GM18909 (cell line): ENCODE data around the gene PTGR1.
"Not testable (repeated sequence)": the region's sequence is repeated elsewhere in the genome, so short reads cannot be mapped to it uniquely, and the experiment has no call there.

Experiments used
- ATAC-seq: cut with Tn5 transposase; IDR thresholded peaks from one replicate; pipeline ENCODE4 v1.9.1; 2021; ENCODE audit warnings: mild to moderate bottlenecking; ENCODE audit not compliant: unreplicated experiment, poor library complexity

PTGR1 gene

GRCh38 chr9:111599092-111599954, at the start of gene PTGR1:
Gene PTGR1 (minus strand): TSS chr9:111599647. CDS start chr9:111597422, 2,225 bp downstream.
- ATAC-seq = peak; percentile 52

- no peak for ATAC-seq
Observed at GRCh38 chr9:111649016-111649415, 49.6 kb upstream of the PTGR1 start.

GRCh38 chr9:111648066-111648465, 48.6 kb upstream of the PTGR1 start:
- no peak for ATAC-seq

- ATAC-seq = no peak
Observed at GRCh38 chr9:111646417-111646816, 47.0 kb upstream of the PTGR1 start.

- ATAC-seq = no peak
Observed at GRCh38 chr9:111645806-111646205, 46.4 kb upstream of the PTGR1 start.

GRCh38 chr9:111644195-111644772, 44.8 kb upstream of the PTGR1 start:
- no peak for ATAC-seq

- no peak for ATAC-seq
Observed at GRCh38 chr9:111637421-111637950, 38.0 kb upstream of the PTGR1 start.

GRCh38 chr9:111634860-111635259, 35.4 kb upstream of the PTGR1 start:
- ATAC-seq = no peak

- ATAC-seq = no peak
Observed at GRCh38 chr9:111633389-111633736, 33.9 kb upstream of the PTGR1 start.

GRCh38 chr9:111632695-111633388, 33.4 kb upstream of the PTGR1 start:
- no peak for ATAC-seq

GRCh38 chr9:111632060-111632459, 32.6 kb upstream of the PTGR1 start:
- ATAC-seq = no peak

- ATAC-seq = peak; percentile 97
Observed at GRCh38 chr9:111631214-111631971, 31.9 kb upstream of the PTGR1 start, which contains the start of gene DNAJC25. Gene DNAJC25 (plus strand): TSS chr9:111631334. CDS start chr9:111631408, 74 bp downstream.

- no peak for ATAC-seq
Observed at GRCh38 chr9:111630964-111631213, 31.4 kb upstream of the PTGR1 start.

GRCh38 chr9:111630182-111630963, 30.9 kb upstream of the PTGR1 start:
- peak; percentile 30 for ATAC-seq

GRCh38 chr9:111628411-111628810, 29.0 kb upstream of the PTGR1 start:
- no peak for ATAC-seq

GRCh38 chr9:111627260-111627963, 28.0 kb upstream of the PTGR1 start:
- no peak for ATAC-seq

GRCh38 chr9:111622626-111623025, 23.2 kb upstream of the PTGR1 start:
- ATAC-seq = no peak

GRCh38 chr9:111621895-111622480, 22.5 kb upstream of the PTGR1 start:
- no peak for ATAC-seq

GRCh38 chr9:111617349-111617748, 17.9 kb upstream of the PTGR1 start:
- ATAC-seq = not testable (repeated sequence)
